H9 (cell line): ENCODE measurements around the gene BASP1. TPM values are rescaled to one million over a fixed set of nuclear protein-coding genes. Genes with fewer than 3 reads are reported as not detected.
A peak's percentile ranks its signal among the peaks of the same experiment; 100 is the strongest.

Experiments
- DNase-seq: peaks from one replicate; pipeline ENCODE4 v3.0.0-alpha.2; 2017
- H2AFZ ChIP-seq: one replicate; pipeline ENCODE4 v1.6.1; 2013; ENCODE audit warnings: mild to moderate bottlenecking, low read length, control low read depth, moderate library complexity
- H2AK5ac ChIP-seq: 2 replicates; pipeline ENCODE4 v1.6.1; 2013; ENCODE audit warnings: low read length, control low read depth, mixed read lengths; ENCODE audit not compliant: insufficient read length
- H2BK120ac ChIP-seq: one replicate; pipeline ENCODE4 v1.6.1; 2013; ENCODE audit warnings: low read depth, mild to moderate bottlenecking, low read length, control low read depth, inconsistent platforms; ENCODE audit not compliant: poor library complexity, severe bottlenecking
- H2BK12ac ChIP-seq: 2 replicates; pipeline ENCODE4 v1.6.1; 2013; ENCODE audit warnings: low read length, control low read depth, mixed read lengths, low read depth; ENCODE audit not compliant: insufficient read length
- H2BK15ac ChIP-seq: 2 replicates; pipeline ENCODE4 v1.6.1; 2013; ENCODE audit warnings: low read depth, low read length, control low read depth
- H2BK20ac ChIP-seq: one replicate; pipeline ENCODE4 v1.6.1; 2013; ENCODE audit warnings: low read depth, mild to moderate bottlenecking, low read length, control low read depth, inconsistent platforms; ENCODE audit not compliant: poor library complexity, severe bottlenecking
- H2BK5ac ChIP-seq: 2 replicates; pipeline ENCODE4 v1.6.1; 2013; ENCODE audit warnings: low read length, control low read depth, mixed read lengths; ENCODE audit not compliant: insufficient read length
- H3K14ac ChIP-seq: 2 replicates; pipeline ENCODE4 v1.6.1; 2013; ENCODE audit warnings: low read length, control low read depth; ENCODE audit not compliant: insufficient read depth
- H3K18ac ChIP-seq: 2 replicates; pipeline ENCODE4 v1.6.1; 2013; ENCODE audit warnings: low read depth, mild to moderate bottlenecking, mixed read lengths, low read length, control low read depth; ENCODE audit not compliant: insufficient read length
- H3K23ac ChIP-seq: 2 replicates; pipeline ENCODE4 v1.6.1; 2013; ENCODE audit warnings: low read length, control low read depth, mixed read lengths, low read depth; ENCODE audit not compliant: insufficient read length
- H3K23me2 ChIP-seq: 2 replicates; pipeline ENCODE4 v1.6.1; 2013; ENCODE audit warnings: low read depth, mild to moderate bottlenecking, mixed read lengths, low read length, control low read depth; ENCODE audit not compliant: insufficient read length, poor library complexity, severe bottlenecking
- H3K27ac ChIP-seq: 2 replicates; pipeline ENCODE4 v1.5.1; 2013; ENCODE audit warnings: low read length, control low read depth, mixed read lengths, low read depth; ENCODE audit not compliant: insufficient read length
- H3K27me3 ChIP-seq: 2 replicates; pipeline ENCODE4 v1.6.1; 2013; ENCODE audit warnings: low read length, control low read depth, inconsistent platforms; ENCODE audit not compliant: insufficient read depth
- H3K4ac ChIP-seq: 2 replicates; pipeline ENCODE4 v1.6.1; 2013; ENCODE audit warnings: low read depth, mild to moderate bottlenecking, control low read depth, inconsistent platforms, low read length, moderate library complexity
- H3K4me1 ChIP-seq: 2 replicates; pipeline ENCODE4 v1.6.1; 2013; ENCODE audit warnings: low read length, control low read depth, inconsistent platforms; ENCODE audit not compliant: insufficient read depth
- H3K4me2 ChIP-seq: 2 replicates; pipeline ENCODE4 v1.6.1; 2013; ENCODE audit warnings: low read length, control low read depth, mixed read lengths; ENCODE audit not compliant: insufficient read length, insufficient read depth
- H3K56ac ChIP-seq: 2 replicates; pipeline ENCODE4 v1.6.1; 2013; ENCODE audit warnings: low read depth, mild to moderate bottlenecking, mixed read lengths, low read length, control low read depth; ENCODE audit not compliant: insufficient read length
- H3K79me1 ChIP-seq: 2 replicates; pipeline ENCODE4 v1.6.1; 2013; ENCODE audit warnings: low read depth, mild to moderate bottlenecking, moderate library complexity, low read length, control low read depth, inconsistent platforms; ENCODE audit not compliant: insufficient read depth, poor library complexity, severe bottlenecking
- H3K79me2 ChIP-seq: 2 replicates; pipeline ENCODE4 v1.6.1; 2013; ENCODE audit warnings: low read length, control low read depth, inconsistent platforms; ENCODE audit not compliant: insufficient read depth
- H3K9ac ChIP-seq: 2 replicates; pipeline ENCODE4 v1.6.1; 2013; ENCODE audit warnings: low read length, control low read depth, mixed read lengths; ENCODE audit not compliant: insufficient read length; ENCODE audit errors: extremely low read depth
- H3K9me3 ChIP-seq: one replicate; pipeline ENCODE4 v1.6.1; 2013; ENCODE audit warnings: low read depth, low read length, inconsistent platforms; ENCODE audit not compliant: control insufficient read depth
- H3T11ph ChIP-seq: one replicate; pipeline ENCODE4 v1.6.1; 2013; ENCODE audit warnings: mild to moderate bottlenecking, low read length, control low read depth, inconsistent platforms
- H4K20me1 ChIP-seq: one replicate; pipeline ENCODE4 v1.6.1; 2013; ENCODE audit not compliant: control insufficient read depth, insufficient read length, insufficient read depth
- H4K5ac ChIP-seq: 2 replicates; pipeline ENCODE4 v1.6.1; 2013; ENCODE audit warnings: low read depth, mild to moderate bottlenecking, mixed read lengths, low read length, control low read depth; ENCODE audit not compliant: insufficient read length
- H4K8ac ChIP-seq: replicated peaks from 2 replicates; pipeline ENCODE4 v1.6.1; 2013; ENCODE audit warnings: low read length, control low read depth, mixed read lengths, low read depth; ENCODE audit not compliant: insufficient read length
- H4K91ac ChIP-seq: 2 replicates; pipeline ENCODE4 v1.6.1; 2013; ENCODE audit warnings: low read depth, mild to moderate bottlenecking, moderate library complexity, mixed read lengths, low read length, control low read depth; ENCODE audit not compliant: insufficient read length
- H3K27ac Mint-ChIP-seq, 3 experiments: 2 replicates in 2 of 3; 3 replicates in 1 of 3; pipeline ENCODE4 v1.8.0; 2020 to 2021; ENCODE audit warnings: mixed read lengths in 3 of 3, mild to moderate bottlenecking in 1 of 3, moderate library complexity in 1 of 3
- H3K27me3 Mint-ChIP-seq: 2 replicates; pipeline ENCODE4 v1.8.0; 2021; ENCODE audit warnings: low read depth, mild to moderate bottlenecking, moderate library complexity, mixed read lengths
- H3K36me3 Mint-ChIP-seq, 3 experiments: 2 replicates in 2 of 3; 3 replicates in 1 of 3; pipeline ENCODE4 v1.8.0; 2020 to 2021; ENCODE audit warnings: low read depth in 3 of 3, mixed read lengths in 3 of 3; ENCODE audit not compliant: insufficient read depth in 1 of 3
- H3K4me1 Mint-ChIP-seq, 2 experiments: 2 replicates each; pipeline ENCODE4 v1.8.0; 2020; ENCODE audit warnings: mixed read lengths in 2 of 2
- H3K4me3 Mint-ChIP-seq, 2 experiments: 2 replicates in 1 of 2; 3 replicates in 1 of 2; pipeline ENCODE4 v1.8.0; 2020 to 2021; ENCODE audit warnings: mild to moderate bottlenecking in 2 of 2, mixed read lengths in 2 of 2, moderate library complexity in 1 of 2
- H3K9me3 Mint-ChIP-seq, 2 experiments: 2 replicates in 1 of 2; 3 replicates in 1 of 2; pipeline ENCODE4 v1.8.0; 2020; ENCODE audit warnings: mild to moderate bottlenecking in 2 of 2, mixed read lengths in 2 of 2, moderate library complexity in 1 of 2
- WGBS: extraction: QIAGEN DNeasy Blood & Tissue Kit; methylation state at CpG from one replicate; pipeline ENCODE4 v1.1.7; 2013; ENCODE audit warnings: missing lambda C conversion rate, low lambda C conversion rate, mixed read lengths; ENCODE audit not compliant: insufficient read length; ENCODE audit errors: extremely low coverage; 5-methylcytosine and 5-hydroxymethylcytosine counted together
- total RNA-seq: library from RNA; stranded (reverse); gene quantifications from 2 replicates; pipeline ENCODE4 v1.2.1, GENCODE V29; 2021
- TF ChIP-seq, protein P1 (sequence below): fragments of 200-600 bp; sonication (generic); conservative IDR thresholded peaks from 3 replicates; pipeline ENCODE4 v1.8.0; 2021; ENCODE audit warnings: antibody characterized with exemption, mild to moderate bottlenecking

Gene BASP1
- total RNA-seq, 1 experiment from 2014 or later = 180 TPM

DNA sequence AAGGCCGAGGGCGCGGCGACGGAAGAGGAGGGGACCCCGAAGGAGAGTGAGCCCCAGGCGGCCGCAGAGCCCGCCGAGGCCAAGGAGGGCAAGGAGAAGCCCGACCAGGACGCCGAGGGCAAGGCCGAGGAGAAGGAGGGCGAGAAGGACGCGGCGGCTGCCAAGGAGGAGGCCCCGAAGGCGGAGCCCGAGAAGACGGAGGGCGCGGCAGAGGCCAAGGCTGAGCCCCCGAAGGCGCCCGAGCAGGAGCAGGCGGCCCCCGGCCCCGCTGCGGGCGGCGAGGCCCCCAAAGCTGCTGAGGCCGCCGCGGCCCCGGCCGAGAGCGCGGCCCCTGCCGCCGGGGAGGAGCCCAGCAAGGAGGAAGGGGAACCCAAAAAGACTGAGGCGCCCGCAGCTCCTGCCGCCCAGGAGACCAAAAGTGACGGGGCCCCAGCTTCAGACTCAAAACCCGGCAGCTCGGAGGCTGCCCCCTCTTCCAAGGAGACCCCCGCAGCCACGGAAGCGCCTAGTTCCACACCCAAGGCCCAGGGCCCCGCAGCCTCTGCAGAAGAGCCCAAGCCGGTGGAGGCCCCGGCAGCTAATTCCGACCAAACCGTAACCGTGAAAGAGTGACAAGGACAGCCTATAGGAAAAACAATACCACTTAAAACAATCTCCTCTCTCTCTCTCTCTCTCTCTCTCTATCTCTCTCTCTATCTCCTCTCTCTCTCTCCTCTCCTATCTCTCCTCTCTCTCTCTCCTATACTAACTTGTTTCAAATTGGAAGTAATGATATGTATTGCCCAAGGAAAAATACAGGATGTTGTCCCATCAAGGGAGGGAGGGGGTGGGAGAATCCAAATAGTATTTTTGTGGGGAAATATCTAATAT lies 58.1 kb downstream of the BASP1 start:
- TF ChIP-seq, protein P1, sequence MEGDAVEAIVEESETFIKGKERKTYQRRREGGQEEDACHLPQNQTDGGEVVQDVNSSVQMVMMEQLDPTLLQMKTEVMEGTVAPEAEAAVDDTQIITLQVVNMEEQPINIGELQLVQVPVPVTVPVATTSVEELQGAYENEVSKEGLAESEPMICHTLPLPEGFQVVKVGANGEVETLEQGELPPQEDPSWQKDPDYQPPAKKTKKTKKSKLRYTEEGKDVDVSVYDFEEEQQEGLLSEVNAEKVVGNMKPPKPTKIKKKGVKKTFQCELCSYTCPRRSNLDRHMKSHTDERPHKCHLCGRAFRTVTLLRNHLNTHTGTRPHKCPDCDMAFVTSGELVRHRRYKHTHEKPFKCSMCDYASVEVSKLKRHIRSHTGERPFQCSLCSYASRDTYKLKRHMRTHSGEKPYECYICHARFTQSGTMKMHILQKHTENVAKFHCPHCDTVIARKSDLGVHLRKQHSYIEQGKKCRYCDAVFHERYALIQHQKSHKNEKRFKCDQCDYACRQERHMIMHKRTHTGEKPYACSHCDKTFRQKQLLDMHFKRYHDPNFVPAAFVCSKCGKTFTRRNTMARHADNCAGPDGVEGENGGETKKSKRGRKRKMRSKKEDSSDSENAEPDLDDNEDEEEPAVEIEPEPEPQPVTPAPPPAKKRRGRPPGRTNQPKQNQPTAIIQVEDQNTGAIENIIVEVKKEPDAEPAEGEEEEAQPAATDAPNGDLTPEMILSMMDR = no peak
- peaks cover 2% of the 10 kb centered on the region; the same call in 1 of the 2 replicates for H3K79me2 ChIP-seq

More for the DNA sequence above, 58.1 kb downstream of the BASP1 start:
- Histone ChIP-seq H2AFZ (no peak overlapping the region), H3K79me1 (peaks cover 6% of the 10 kb centered on the region), H2BK20ac (no peak overlapping the region), H3K4me1 (peaks cover 6% of the 10 kb centered on the region; the same call in 1 of the 2 replicates), H2BK12ac (no peak overlapping the region), H3K9me3 (no peaks in the 10 kb centered on the region), H2AK5ac (no peak overlapping the region), H4K20me1 (no peaks in the 10 kb centered on the region), H4K8ac (no peak overlapping the region), H3K23ac (no peak overlapping the region), H2BK5ac (no peak overlapping the region), H3K4ac (no peak overlapping the region), H3K14ac (no peak overlapping the region), H3K27ac (no peak overlapping the region), H3K56ac (no peak overlapping the region), H3K18ac (no peak overlapping the region), H3K9ac (no peak overlapping the region), H4K5ac (no peak overlapping the region), H4K91ac (no peak overlapping the region), H3K23me2 (no peaks in the 10 kb centered on the region), H2BK120ac (no peak overlapping the region), H3K4me2 (no peak overlapping the region), H2BK15ac (no peak overlapping the region), H3K27me3 (no peaks in the 10 kb centered on the region), H3T11ph (no peak overlapping the region)
- peaks cover 17 to 41% (median 40%) of the 10 kb centered on the region in 3 experiments; a peak in 6 of 7 replicates for H3K36me3 Mint-ChIP-seq
- no peak overlapping the region for H3K4me3 Mint-ChIP-seq
- peak overlapping the region; percentile 35 to 91 (median 52); a peak in 5 of 7 replicates for H3K27ac Mint-ChIP-seq
- H3K27me3 Mint-ChIP-seq = no peaks in the 10 kb centered on the region
- H3K9me3 Mint-ChIP-seq = no peaks in the 10 kb centered on the region; a peak in 1 of 5 replicates
- DNase-seq = no peak
- peaks cover 21 to 27% of the 10 kb centered on the region in 2 experiments for H3K4me1 Mint-ChIP-seq
- WGBS = no CpG with 5 or more reads among the region's 57 CpGs
